B cell (primary cell): ENCODE results near the gene C1QBP. TPM values are rescaled to one million over a fixed set of nuclear protein-coding genes. Genes with fewer than 3 reads are reported as not detected.

ENCODE experiments used
- ATAC-seq: fragments of 200-7000 bp; cut with Tn5 transposase; one replicate; pipeline ENCODE4 v1.10.0; 2021; ENCODE audit warnings: low read depth, mild to moderate bottlenecking, moderate number of reproducible peaks, moderate library complexity
- CTCF ChIA-PET: fragments of 350-600 bp; sonication (Branson Sonifier 250); formaldehyde crosslinking; loops from one replicate; lab custom pipeline; 2021; ENCODE audit warnings: antibody characterized with exemption, inconsistent platforms; lab: Charles Lee
- POLR2A ChIA-PET: fragments of 350-600 bp; sonication (Branson Sonifier 250); formaldehyde crosslinking; loops from one replicate; lab custom pipeline; 2021; ENCODE audit warnings: antibody characterized with exemption; lab: Charles Lee
- DNase-seq: peaks from one replicate; pipeline ENCODE4 v3.0.0; 2013
- H2AFZ ChIP-seq: 2 replicates; pipeline ENCODE4 v1.6.1; 2012; ENCODE audit warnings: mild to moderate bottlenecking, low read depth, low read length; ENCODE audit not compliant: insufficient read depth, poor library complexity, severe bottlenecking
- H3K27ac ChIP-seq, 2 donors: 1 replicate in 1 of 2; 2 replicates in 1 of 2; pipeline ENCODE4 v1.5.1; 2012 to 2013; ENCODE audit warnings: low read length in 2 of 2, mild to moderate bottlenecking in 2 of 2, moderate library complexity in 1 of 2
- H3K27me3 ChIP-seq, 4 experiments: fragments of 200-600 bp in 1 of 4; sonication (generic) in 1 of 4; replicated peaks in 1 of 4; 1 replicate in 2 of 4; 2 replicates in 2 of 4; pipeline versions ENCODE4 v1.6.1 to v1.7.0; 2013 to 2016; ENCODE audit warnings: low read length in 3 of 4, mild to moderate bottlenecking in 2 of 4, mixed read lengths in 1 of 4, moderate library complexity in 1 of 4; ENCODE audit not compliant: insufficient read depth in 4 of 4, control insufficient read depth in 3 of 4; ENCODE audit errors: control extremely low read depth in 1 of 4
- H3K36me3 ChIP-seq, 2 experiments: replicated peaks in 1 of 2; 1 replicate in 1 of 2; 2 replicates in 1 of 2; pipeline versions ENCODE4 v1.6.1 to v1.7.1; 2013; ENCODE audit warnings: low read length in 1 of 2; ENCODE audit not compliant: insufficient read depth in 2 of 2, control insufficient read depth in 1 of 2; ENCODE audit errors: control extremely low read depth in 1 of 2, extremely low read depth in 1 of 2
- H3K4me1 ChIP-seq, 2 donors: fragments of 200-600 bp in 1 of 2; sonication (generic) in 1 of 2; 1 replicate in 1 of 2; 2 replicates in 1 of 2; pipeline versions ENCODE4 v1.5.1 to v1.6.1; 2013 to 2017; ENCODE audit warnings: low read length in 2 of 2; ENCODE audit not compliant: control insufficient read depth in 2 of 2, insufficient read depth in 2 of 2
- H3K4me2 ChIP-seq: replicated peaks from 2 replicates; pipeline ENCODE3; 2012; ENCODE audit warnings: mild to moderate bottlenecking, low read depth, low read length; ENCODE audit not compliant: poor library complexity, severe bottlenecking
- H3K4me3 ChIP-seq, 5 experiments: fragments of 200-600 bp in 1 of 5; sonication (generic) in 1 of 5; 1 replicate in 3 of 5; 2 replicates in 2 of 5; pipeline versions ENCODE4 v1.5.1 to v1.7.0; 2011 to 2016; ENCODE audit warnings: low read length in 4 of 5, mild to moderate bottlenecking in 4 of 5, low read depth in 2 of 5, control low read depth in 1 of 5, moderate library complexity in 1 of 5; ENCODE audit not compliant: insufficient read depth in 1 of 5; ENCODE audit errors: control extremely low read depth in 1 of 5, extremely low read depth in 1 of 5
- H3K79me2 ChIP-seq: fragments of 200-600 bp; sonication (generic); one replicate; pipeline ENCODE4 v1.6.0; 2016; ENCODE audit warnings: low read length; ENCODE audit not compliant: control insufficient read depth, insufficient read depth
- H3K9ac ChIP-seq: fragments of 200-600 bp; sonication (generic); 2 replicates; pipeline ENCODE4 v1.6.1; 2017; ENCODE audit warnings: mild to moderate bottlenecking, low read length, moderate library complexity
- H3K9me3 ChIP-seq, 3 donors: one replicate each; pipeline versions ENCODE4 v1.6.1 to v1.7.1; 2013; ENCODE audit warnings: low read length in 2 of 3; ENCODE audit not compliant: control insufficient read depth in 2 of 3, insufficient read depth in 1 of 3; ENCODE audit errors: control extremely low read depth in 1 of 3
- H4K20me1 ChIP-seq: 2 replicates; pipeline ENCODE4 v1.6.0; 2012; ENCODE audit warnings: mild to moderate bottlenecking, low read length; ENCODE audit not compliant: insufficient read depth, control insufficient read depth, poor library complexity, severe bottlenecking
- H3K27ac Mint-ChIP-seq: one replicate; pipeline ENCODE4 v1.8.0; 2021; ENCODE audit warnings: mixed read lengths
- H3K27me3 Mint-ChIP-seq: one replicate; pipeline ENCODE4 v1.8.0; 2021; ENCODE audit warnings: mixed read lengths
- H3K4me1 Mint-ChIP-seq: one replicate; pipeline ENCODE4 v1.8.0; 2021; ENCODE audit warnings: mixed read lengths
- H3K4me3 Mint-ChIP-seq: one replicate; pipeline ENCODE4 v1.8.0; 2021; ENCODE audit warnings: mixed read lengths
- H3K9me3 Mint-ChIP-seq: one replicate; pipeline ENCODE4 v1.8.0; 2022; ENCODE audit warnings: mixed read lengths; ENCODE audit not compliant: insufficient read depth
- EZH2 ChIP-seq: IDR thresholded peaks from 2 replicates; pipeline ENCODE4 v1.6.1; 2012; ENCODE audit warnings: borderline replicate concordance, low read depth, mild to moderate bottlenecking, moderate library complexity, low read length; ENCODE audit not compliant: insufficient read depth, poor library complexity, severe bottlenecking
- WGBS: methylation state at CpG from one replicate; pipeline ENCODE4 v1.1.5; 2013; ENCODE audit warnings: missing lambda C conversion rate; ENCODE audit not compliant: insufficient coverage; 5-methylcytosine and 5-hydroxymethylcytosine counted together
- intact Hi-C: fragments of 100-400 bp; cut with micrococcal nuclease; formaldehyde crosslinking; loops from one replicate; pipeline ENCODE4 v1.10.0; 2022
- polyA plus RNA-seq: library from polyadenylated mRNA; depleted of rRNA; stranded (reverse); fragments of >200 nt; gene quantifications from 2 replicates; pipeline ENCODE4 v1.2.3, GENCODE V29; 2012
- total RNA-seq, 2 donors: library from RNA; stranded (reverse); fragments of 120-200 nt in 1 of 2; gene quantifications; 1 replicate in 1 of 2; 2 replicates in 1 of 2; pipeline versions ENCODE4 v1.2.3 to v1.2.4, GENCODE V29; 2013 to 2022
- TF ChIP-seq, protein P1 (sequence below): fragments of 200-600 bp; IDR thresholded peaks from one replicate; pipeline ENCODE4 v1.8.0; 2022; ENCODE audit warnings: antibody characterized with exemption, mild to moderate bottlenecking

Gene C1QBP
- total and polyA plus RNA-seq, 2 donors (not counting 1 experiment from before 2014, with no cell fraction given) = 60.3 to 62.2 TPM

DNA sequence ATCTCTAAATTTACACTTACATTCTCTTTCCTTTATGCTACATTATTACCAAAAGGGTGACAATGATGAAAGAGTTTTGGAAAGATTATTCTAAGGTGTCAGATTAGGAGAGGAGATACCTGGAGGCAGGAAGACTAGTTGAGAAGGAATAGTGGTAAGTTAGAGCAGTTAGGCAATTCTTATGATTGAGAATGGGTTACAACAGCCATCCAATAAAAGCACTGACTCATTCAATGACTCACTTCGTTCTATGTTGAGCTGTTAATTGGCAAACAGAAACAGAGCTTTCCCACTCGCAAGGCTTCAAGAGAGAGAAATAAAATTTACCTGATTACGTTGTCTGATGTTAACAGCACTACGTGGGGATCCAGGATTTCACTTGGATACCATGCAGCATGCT lies 25.3 kb downstream of the C1QBP start:
- no peak overlapping the region for H3K27ac Mint-ChIP-seq
- 67% methylated on average over 4 of the region's 4 CpGs for WGBS
- ATAC-seq = no peak

More for the DNA sequence above, 25.3 kb downstream of the C1QBP start:
- intact Hi-C loops = loop anchor here (10.0 kb wide), 2 partner anchors 49 to 299 kb away; partner anchors contain the start of genes USP6 and ZNF232
- no peak for DNase-seq
- ChIA-PET POLR2A (interaction anchor here (0.6 kb wide), 1 partner anchor 14 kb away, joined by 10 read pairs; no protein-coding TSS in a partner anchor), CTCF (interaction anchor here (1.2 kb wide), 1 partner anchor 28 kb away, joined by 3 read pairs; no protein-coding TSS in a partner anchor)
- Mint-ChIP-seq H3K27me3 (no peaks in the 10 kb centered on the region), H3K4me1 (peaks cover 51% of the 10 kb centered on the region), H3K9me3 (no peaks in the 10 kb centered on the region), H3K4me3 (no peak overlapping the region)
- Histone ChIP-seq H2AFZ (no peak overlapping the region), H3K9me3 (no peaks in the 10 kb centered on the region), H3K27ac (peak overlapping the region in 1 of 2 donors; percentile 8), H3K79me2 (peaks cover 93% of the 10 kb centered on the region), H3K4me3 (no peak overlapping the region), H3K4me1 (peaks cover 16 to 27% of the 10 kb centered on the region in 2 donors), H3K36me3 (peaks cover 25 to 82% of the 10 kb centered on the region in 2 experiments), H3K9ac (no peak overlapping the region), H3K4me2 (no peak overlapping the region), H3K27me3 (no peaks in the 10 kb centered on the region), H4K20me1 (peaks cover 70% of the 10 kb centered on the region)
- TF ChIP-seq, protein P1, sequence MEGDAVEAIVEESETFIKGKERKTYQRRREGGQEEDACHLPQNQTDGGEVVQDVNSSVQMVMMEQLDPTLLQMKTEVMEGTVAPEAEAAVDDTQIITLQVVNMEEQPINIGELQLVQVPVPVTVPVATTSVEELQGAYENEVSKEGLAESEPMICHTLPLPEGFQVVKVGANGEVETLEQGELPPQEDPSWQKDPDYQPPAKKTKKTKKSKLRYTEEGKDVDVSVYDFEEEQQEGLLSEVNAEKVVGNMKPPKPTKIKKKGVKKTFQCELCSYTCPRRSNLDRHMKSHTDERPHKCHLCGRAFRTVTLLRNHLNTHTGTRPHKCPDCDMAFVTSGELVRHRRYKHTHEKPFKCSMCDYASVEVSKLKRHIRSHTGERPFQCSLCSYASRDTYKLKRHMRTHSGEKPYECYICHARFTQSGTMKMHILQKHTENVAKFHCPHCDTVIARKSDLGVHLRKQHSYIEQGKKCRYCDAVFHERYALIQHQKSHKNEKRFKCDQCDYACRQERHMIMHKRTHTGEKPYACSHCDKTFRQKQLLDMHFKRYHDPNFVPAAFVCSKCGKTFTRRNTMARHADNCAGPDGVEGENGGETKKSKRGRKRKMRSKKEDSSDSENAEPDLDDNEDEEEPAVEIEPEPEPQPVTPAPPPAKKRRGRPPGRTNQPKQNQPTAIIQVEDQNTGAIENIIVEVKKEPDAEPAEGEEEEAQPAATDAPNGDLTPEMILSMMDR = no peak
- no peak for TF ChIP-seq EZH2
